Coronary artery (tissue), 2 donors: Measurements from ENCODE around the gene SLC31A2.

Source experiments
- DNase-seq: peaks from one replicate; pipeline ENCODE4 v3.0.0-alpha.2; 2017; ENCODE audit warnings: low spot score
- H3K27ac ChIP-seq, 2 donors: fragments of 200-600 bp; sonication (generic); one replicate each; pipeline ENCODE4 v1.5.1; 2016 to 2019
- H3K4me3 ChIP-seq: fragments of 200-600 bp; sonication (generic); 2 replicates; pipeline ENCODE4 v1.5.1; 2016; ENCODE audit warnings: mild to moderate bottlenecking, moderate library complexity
- TF ChIP-seq, protein P1 (sequence below): fragments of 200-600 bp; sonication (generic); IDR thresholded peaks from one replicate; pipeline ENCODE4 v1.5.1; 2019; ENCODE audit warnings: antibody characterized with exemption

The SLC31A2 gene

DNA sequence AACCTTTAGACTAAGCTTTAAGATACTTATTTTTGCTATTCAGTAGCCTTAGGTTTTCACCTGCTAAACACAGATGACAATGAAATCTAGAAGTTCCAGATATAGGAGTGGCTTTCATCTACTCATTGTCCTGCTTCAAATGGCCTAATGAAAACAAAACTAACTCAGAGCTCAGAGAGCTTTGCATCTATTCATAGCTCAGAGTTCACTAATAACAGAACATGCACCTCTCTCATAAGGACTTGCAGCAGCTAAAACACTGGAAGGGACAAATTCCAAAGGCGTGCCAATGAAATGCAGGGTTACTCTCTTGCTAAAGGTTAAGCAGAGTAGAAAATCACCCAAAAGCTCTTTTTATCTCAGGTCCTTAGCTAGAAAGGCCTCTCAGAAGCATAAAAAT is 29.0 kb downstream of the SLC31A2 start:
- no peak for DNase-seq
- TF ChIP-seq, protein P1, sequence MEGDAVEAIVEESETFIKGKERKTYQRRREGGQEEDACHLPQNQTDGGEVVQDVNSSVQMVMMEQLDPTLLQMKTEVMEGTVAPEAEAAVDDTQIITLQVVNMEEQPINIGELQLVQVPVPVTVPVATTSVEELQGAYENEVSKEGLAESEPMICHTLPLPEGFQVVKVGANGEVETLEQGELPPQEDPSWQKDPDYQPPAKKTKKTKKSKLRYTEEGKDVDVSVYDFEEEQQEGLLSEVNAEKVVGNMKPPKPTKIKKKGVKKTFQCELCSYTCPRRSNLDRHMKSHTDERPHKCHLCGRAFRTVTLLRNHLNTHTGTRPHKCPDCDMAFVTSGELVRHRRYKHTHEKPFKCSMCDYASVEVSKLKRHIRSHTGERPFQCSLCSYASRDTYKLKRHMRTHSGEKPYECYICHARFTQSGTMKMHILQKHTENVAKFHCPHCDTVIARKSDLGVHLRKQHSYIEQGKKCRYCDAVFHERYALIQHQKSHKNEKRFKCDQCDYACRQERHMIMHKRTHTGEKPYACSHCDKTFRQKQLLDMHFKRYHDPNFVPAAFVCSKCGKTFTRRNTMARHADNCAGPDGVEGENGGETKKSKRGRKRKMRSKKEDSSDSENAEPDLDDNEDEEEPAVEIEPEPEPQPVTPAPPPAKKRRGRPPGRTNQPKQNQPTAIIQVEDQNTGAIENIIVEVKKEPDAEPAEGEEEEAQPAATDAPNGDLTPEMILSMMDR: no peak
- no peak overlapping the region for H3K4me3 ChIP-seq
- no peak overlapping the region for H3K27ac ChIP-seq

DNA sequence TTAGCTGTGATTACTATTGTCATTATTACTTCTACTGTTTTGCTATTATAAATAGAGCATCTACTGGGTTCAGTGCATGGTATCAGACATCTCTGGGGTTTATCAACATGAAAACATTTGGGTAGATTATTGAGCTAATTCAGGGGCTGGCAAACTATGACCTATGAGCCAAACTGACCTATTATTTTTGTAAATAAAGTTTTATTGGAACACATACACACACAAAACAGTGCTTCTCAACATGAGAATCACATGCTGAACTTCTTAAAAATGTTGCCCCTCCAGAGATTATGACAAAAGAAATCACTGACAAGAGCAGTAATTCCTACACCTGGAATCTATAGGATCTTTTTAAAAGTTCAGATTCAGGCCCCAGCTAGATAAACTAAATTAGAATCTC is 30.4 kb downstream of the SLC31A2 start:
- H3K4me3 ChIP-seq: no peak overlapping the region
- no peak overlapping the region for H3K27ac ChIP-seq
- DNase-seq: no peak
- TF ChIP-seq, protein P1: no peak

DNA sequence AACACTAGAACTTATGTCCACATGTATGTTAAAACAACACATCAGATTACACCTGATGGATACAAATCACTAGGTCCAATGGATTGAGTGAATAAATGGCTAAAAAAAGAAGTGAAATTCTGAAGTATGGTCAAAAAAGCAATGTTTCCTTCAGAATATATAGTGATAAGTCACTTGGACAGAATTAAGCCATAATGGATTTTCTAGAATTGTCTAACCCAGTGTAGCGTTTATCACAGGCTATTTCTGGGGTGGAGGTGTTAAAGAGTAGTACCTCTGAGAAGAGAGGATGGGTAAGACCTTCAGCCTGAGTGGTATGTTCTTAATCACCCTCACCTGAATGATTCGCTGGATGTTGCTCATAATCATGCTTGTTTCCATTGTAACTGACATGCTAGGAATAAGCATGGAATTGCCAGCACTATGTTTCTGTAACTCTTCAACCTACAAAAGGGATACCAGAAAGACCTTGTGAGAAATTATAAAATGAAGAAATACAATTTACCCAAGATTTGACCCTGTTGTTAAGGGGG is 33.2 kb downstream of the SLC31A2 start:
- Histone ChIP-seq H3K4me3 (no peak overlapping the region), H3K27ac (no peak overlapping the region)
- no peak for DNase-seq
- TF ChIP-seq, protein P1: no peak

GRCh38 chr9:113184539-113184938 is 33.7 kb downstream of the SLC31A2 start:
- H3K27ac ChIP-seq: no peak overlapping the region
- H3K4me3 ChIP-seq: no peak overlapping the region
- DNase-seq: no peak
- TF ChIP-seq, protein P1: no peak

DNA sequence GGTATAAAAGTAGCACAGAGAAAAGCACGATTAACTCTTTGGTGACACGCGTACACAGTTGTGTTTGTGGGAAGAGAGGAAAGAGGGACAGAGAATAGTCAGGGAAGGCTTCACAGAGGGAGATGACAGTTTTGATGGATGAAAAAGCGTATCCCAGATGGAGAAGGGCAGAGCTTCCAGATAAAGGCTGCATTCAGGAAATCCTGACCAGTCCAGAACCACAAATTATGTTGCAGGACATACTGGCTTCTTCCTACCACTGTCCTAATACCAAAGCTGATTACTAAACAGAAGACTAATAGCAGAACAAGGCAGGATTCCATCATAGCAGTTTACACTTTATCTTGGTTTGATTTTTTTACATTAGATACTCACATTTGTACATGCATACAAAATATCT is 34.5 kb downstream of the SLC31A2 start:
- TF ChIP-seq, protein P1: no peak
- no peak overlapping the region for H3K4me3 ChIP-seq
- no peak overlapping the region for H3K27ac ChIP-seq
- no peak for DNase-seq

DNA sequence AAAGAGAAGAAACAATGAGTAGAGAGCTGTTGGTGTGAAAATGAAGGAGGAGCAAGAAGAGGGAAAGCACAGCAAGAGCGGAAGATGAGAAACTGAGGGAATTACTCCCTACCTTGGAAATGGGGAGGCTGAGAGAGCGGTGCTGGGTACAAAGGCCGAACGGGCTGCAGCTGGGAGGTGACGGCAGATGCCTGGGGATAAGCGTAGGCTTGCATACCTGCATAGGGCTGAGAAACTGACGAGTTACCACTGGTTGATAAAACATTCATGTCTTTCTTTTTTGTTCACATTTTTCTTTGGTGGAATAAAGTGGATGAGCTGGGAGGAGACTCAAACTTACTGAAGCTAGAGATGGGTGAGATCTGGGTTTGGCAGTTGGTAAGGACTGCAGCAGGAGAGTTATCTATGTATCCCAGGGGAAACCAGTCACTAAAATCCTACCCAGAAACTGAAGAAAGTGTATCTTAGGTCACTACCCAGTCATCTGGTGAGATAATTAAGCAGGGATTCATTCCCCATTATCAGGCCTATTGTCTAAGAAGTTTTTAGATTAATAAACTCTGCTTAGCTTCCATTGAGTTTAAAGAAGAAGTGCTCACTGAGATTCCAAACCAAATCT is 35.4 kb downstream of the SLC31A2 start:
- no peak for DNase-seq
- TF ChIP-seq, protein P1: no peak
- H3K4me3 ChIP-seq: no peak overlapping the region
- H3K27ac ChIP-seq: no peak overlapping the region

GRCh38 chr9:113187929-113188595 is 37.3 kb downstream of the SLC31A2 start:
- no peak overlapping the region for H3K4me3 ChIP-seq
- TF ChIP-seq, protein P1: no peak
- no peak for DNase-seq
- H3K27ac ChIP-seq: peak overlapping the region in 1 of 2 donors; percentile 50
